ENCODE measurements around the gene EXOC4. TPM values are rescaled to one million over a fixed set of nuclear protein-coding genes. Genes with fewer than 3 reads are reported as not detected.

Gene EXOC4
- total and polyA plus RNA-seq, 2 donors (not counting 1 experiment from before 2014, with no cell fraction given), result 79.6 to 158 TPM

DNA sequence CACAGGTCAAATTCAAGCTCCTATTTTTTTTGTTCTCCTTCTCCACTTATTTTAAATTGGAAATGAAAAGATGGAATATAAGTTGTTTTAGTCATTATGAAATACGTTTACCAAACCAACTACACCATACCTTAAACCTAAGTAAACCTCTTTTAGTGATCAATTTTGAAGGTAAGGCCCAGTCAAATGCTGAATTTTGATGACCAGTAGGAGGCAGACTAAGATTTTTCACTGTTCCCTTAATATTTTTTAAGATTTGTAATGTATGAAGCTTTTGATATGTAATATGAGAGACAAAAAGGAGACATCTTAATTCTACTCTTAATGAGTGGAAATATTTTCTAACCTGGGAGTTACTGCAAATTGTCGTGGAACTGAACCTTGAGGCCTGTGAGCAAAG, 311.6 kb downstream of the EXOC4 start:
- Histone ChIP-seq H3K9me3 (ENCODE audit: control insufficient read depth, insufficient read depth, low read depth, low read length) (no peaks in the 10 kb centered on the region), H3K4me1 (ENCODE audit: control insufficient read depth, extremely low read depth, insufficient read depth, low read length) (peaks cover 3% of the 10 kb centered on the region), H2AFZ (ENCODE audit: low read length) (no peak overlapping the region), H4K20me1 (ENCODE audit: control insufficient read depth, extremely low read depth, insufficient read depth, low read length) (no peaks in the 10 kb centered on the region), H3K4me3 (replicated peaks in 1 of 4; ENCODE audit: control extremely low read depth in 1 of 4, insufficient read depth in 1 of 4, low read depth in 3 of 4, low read length in 4 of 4) (no peak overlapping the region), H3K27me3 (ENCODE audit: control insufficient read depth, insufficient read depth, low read length) (no peaks in the 10 kb centered on the region), H3K79me2 (ENCODE audit: control insufficient read depth, insufficient read depth, low read length) (no peaks in the 10 kb centered on the region), H3K4me2 (ENCODE audit: extremely low read depth, insufficient read depth, low read length) (no peak overlapping the region), H3K36me3 (ENCODE audit: control insufficient read depth, insufficient read depth, low read length) (no peaks in the 10 kb centered on the region), H3K27ac (ENCODE audit: insufficient read depth, low read length) (no peak overlapping the region), H3K9ac (ENCODE audit: insufficient read depth, low read length) (no peak overlapping the region)
- TF ChIP-seq EZH2 (IDR thresholded peaks at IDR 0.05; ENCODE audit: low read length, missing control alignments), result no peak
- TF ChIP-seq, protein P1, sequence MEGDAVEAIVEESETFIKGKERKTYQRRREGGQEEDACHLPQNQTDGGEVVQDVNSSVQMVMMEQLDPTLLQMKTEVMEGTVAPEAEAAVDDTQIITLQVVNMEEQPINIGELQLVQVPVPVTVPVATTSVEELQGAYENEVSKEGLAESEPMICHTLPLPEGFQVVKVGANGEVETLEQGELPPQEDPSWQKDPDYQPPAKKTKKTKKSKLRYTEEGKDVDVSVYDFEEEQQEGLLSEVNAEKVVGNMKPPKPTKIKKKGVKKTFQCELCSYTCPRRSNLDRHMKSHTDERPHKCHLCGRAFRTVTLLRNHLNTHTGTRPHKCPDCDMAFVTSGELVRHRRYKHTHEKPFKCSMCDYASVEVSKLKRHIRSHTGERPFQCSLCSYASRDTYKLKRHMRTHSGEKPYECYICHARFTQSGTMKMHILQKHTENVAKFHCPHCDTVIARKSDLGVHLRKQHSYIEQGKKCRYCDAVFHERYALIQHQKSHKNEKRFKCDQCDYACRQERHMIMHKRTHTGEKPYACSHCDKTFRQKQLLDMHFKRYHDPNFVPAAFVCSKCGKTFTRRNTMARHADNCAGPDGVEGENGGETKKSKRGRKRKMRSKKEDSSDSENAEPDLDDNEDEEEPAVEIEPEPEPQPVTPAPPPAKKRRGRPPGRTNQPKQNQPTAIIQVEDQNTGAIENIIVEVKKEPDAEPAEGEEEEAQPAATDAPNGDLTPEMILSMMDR (conservative IDR thresholded peaks at IDR 0.05 in 1 of 2, IDR thresholded peaks at IDR 0.05 in 1 of 2; ENCODE audit: low read depth in 1 of 2, low read length in 2 of 2), result peak in 1 of 2 donors; percentile 16
- DNase-seq (ENCODE audit: low read depth in 2 of 2), result no peak

DNA sequence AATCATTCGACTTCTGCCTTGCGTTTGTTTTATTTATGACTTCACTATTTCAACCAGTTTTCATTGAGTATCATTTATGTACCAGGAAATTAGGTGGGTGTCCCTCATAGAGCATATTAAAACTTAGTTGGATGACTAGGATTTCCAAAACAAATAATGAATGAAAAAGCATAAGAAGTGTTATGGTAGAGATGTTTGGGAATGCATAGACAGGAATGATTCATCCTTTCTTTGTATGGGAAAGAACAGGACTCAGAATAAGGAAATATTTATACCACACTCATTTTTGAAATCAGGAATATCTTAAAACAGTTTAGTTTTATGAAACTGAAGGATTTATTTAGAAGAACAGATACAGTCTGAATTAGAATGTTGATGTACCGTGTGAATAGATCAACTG, 315.7 kb downstream of the EXOC4 start:
- no peak overlapping the region for H3K9ac ChIP-seq (ENCODE audit: insufficient read depth, low read length)

DNA sequence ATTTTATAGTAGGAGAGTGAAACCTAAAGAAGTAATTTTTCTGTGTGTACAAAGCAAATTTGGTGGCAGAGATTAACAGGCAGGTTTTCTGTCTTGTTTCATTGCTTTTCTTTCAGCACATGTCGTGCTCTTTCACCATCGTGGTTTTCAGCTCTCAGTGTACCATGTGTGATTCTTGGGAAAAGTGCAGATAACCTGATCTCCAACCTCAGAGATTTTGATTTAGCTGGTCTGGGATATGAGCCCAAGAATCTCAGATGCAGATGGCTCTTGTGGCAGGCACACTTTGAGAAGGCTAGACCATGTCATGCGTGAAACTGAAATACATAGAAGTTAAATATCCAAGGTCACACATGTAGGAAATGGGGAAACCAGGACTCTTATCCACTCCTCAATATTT, 317.4 kb downstream of the EXOC4 start:
- Histone ChIP-seq H3K36me3 (ENCODE audit: control insufficient read depth, insufficient read depth, low read length) (no peaks in the 10 kb centered on the region), H4K20me1 (ENCODE audit: control insufficient read depth, extremely low read depth, insufficient read depth, low read length) (no peaks in the 10 kb centered on the region), H3K4me3 (replicated peaks in 1 of 4; ENCODE audit: control extremely low read depth in 1 of 4, insufficient read depth in 1 of 4, low read depth in 3 of 4, low read length in 4 of 4) (no peak overlapping the region), H3K79me2 (ENCODE audit: control insufficient read depth, insufficient read depth, low read length) (no peaks in the 10 kb centered on the region), H3K9ac (ENCODE audit: insufficient read depth, low read length) (no peak overlapping the region), H3K27ac (ENCODE audit: insufficient read depth, low read length) (no peak overlapping the region), H3K4me1 (ENCODE audit: control insufficient read depth, extremely low read depth, insufficient read depth, low read length) (no peaks in the 10 kb centered on the region), H3K9me3 (ENCODE audit: control insufficient read depth, insufficient read depth, low read depth, low read length) (no peaks in the 10 kb centered on the region), H3K27me3 (ENCODE audit: control insufficient read depth, insufficient read depth, low read length) (no peaks in the 10 kb centered on the region), H2AFZ (ENCODE audit: low read length) (no peak overlapping the region), H3K4me2 (ENCODE audit: extremely low read depth, insufficient read depth, low read length) (no peak overlapping the region)
- peak; percentile 34 to 37 for DNase-seq (ENCODE audit: low read depth in 2 of 2)
- TF ChIP-seq, protein P1 (conservative IDR thresholded peaks at IDR 0.05 in 1 of 2, IDR thresholded peaks at IDR 0.05 in 1 of 2; ENCODE audit: low read depth in 1 of 2, low read length in 2 of 2), result no peak
- no peak for TF ChIP-seq EZH2 (IDR thresholded peaks at IDR 0.05; ENCODE audit: low read length, missing control alignments)

More for the DNA sequence above, 315.7 kb downstream of the EXOC4 start:
- Histone ChIP-seq H3K27me3 (ENCODE audit: control insufficient read depth, insufficient read depth, low read length) (no peaks in the 10 kb centered on the region), H2AFZ (ENCODE audit: low read length) (no peak overlapping the region), H3K4me3 (replicated peaks in 1 of 4; ENCODE audit: control extremely low read depth in 1 of 4, insufficient read depth in 1 of 4, low read depth in 3 of 4, low read length in 4 of 4) (no peak overlapping the region), H3K79me2 (ENCODE audit: control insufficient read depth, insufficient read depth, low read length) (no peaks in the 10 kb centered on the region), H3K36me3 (ENCODE audit: control insufficient read depth, insufficient read depth, low read length) (no peaks in the 10 kb centered on the region), H4K20me1 (ENCODE audit: control insufficient read depth, extremely low read depth, insufficient read depth, low read length) (no peaks in the 10 kb centered on the region), H3K9me3 (ENCODE audit: control insufficient read depth, insufficient read depth, low read depth, low read length) (no peaks in the 10 kb centered on the region), H3K4me1 (ENCODE audit: control insufficient read depth, extremely low read depth, insufficient read depth, low read length) (no peaks in the 10 kb centered on the region), H3K4me2 (ENCODE audit: extremely low read depth, insufficient read depth, low read length) (no peak overlapping the region), H3K27ac (ENCODE audit: insufficient read depth, low read length) (no peak overlapping the region)
- DNase-seq (ENCODE audit: low read depth in 2 of 2), result peak; percentile 17 to 21
- no peak for TF ChIP-seq EZH2 (IDR thresholded peaks at IDR 0.05; ENCODE audit: low read length, missing control alignments)
- TF ChIP-seq, protein P1 (conservative IDR thresholded peaks at IDR 0.05 in 1 of 2, IDR thresholded peaks at IDR 0.05 in 1 of 2; ENCODE audit: low read depth in 1 of 2, low read length in 2 of 2), result no peak

Measured in fibroblast of lung (primary cell).